Stimulated activated CD8-positive, alpha-beta memory T cell treated with anti-CD3 and anti-CD28 coated beads, Interleukin-7, amount 100 ng/mL, for 4 hours (primary cell): ENCODE data around the gene GALNT18.

Experiments used
- DNase-seq, 2 donors: peaks; one replicate each; pipeline ENCODE4 v3.0.0-alpha.2; 2020; ENCODE audit warnings: low read depth in 2 of 2

Gene GALNT18

GRCh38 chr11:11349106-11349825 is 272.5 kb downstream of the GALNT18 start:
- no peak for DNase-seq

- DNase-seq, result no peak
Observed at GRCh38 chr11:11348303-11348702, 273.5 kb downstream of the GALNT18 start.

DNA sequence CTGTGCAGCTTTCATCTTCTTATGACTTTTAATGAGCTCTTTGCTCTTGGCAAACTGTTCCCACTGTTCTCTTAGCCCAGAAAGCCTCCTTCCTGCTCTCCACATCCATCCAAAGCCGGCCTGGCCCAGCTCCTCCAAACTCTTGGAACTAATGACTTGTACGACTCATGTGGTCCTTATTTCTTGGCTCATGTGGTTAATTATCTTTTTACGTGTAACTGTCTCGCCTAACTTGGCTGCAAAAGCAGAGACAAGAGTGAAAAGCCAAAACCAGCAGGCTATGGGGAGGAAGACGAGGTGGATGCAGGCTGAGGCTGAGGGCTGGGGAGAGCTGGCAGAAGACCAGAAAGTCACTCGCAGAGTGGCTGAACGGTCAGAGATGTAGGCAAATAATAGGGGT is 274.2 kb downstream of the GALNT18 start:
- DNase-seq, result no peak

GRCh38 chr11:11346303-11346702 is 275.5 kb downstream of the GALNT18 start:
- DNase-seq, result no peak

- no peak for DNase-seq
Observed at GRCh38 chr11:11345099-11345498, 276.7 kb downstream of the GALNT18 start.

DNA sequence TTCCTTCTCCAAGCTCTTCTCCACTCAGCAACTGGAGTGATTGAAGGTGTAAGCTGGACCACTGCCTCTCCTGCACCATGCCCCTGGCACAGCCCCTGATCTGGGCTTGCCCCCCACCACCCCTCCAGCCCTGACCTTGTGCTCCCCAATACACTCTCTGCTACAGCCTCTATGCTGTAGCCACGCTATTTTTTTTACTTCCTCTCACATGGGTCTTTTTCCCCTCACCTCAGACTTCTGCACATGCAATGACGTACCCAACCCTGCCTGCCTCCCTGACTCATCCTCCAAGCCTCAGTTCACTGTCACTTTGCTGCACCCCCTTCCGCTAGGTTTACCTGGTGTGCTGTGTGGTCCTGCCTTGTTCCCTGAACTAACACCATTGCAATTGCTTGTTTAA is 277.8 kb downstream of the GALNT18 start:
- no peak for DNase-seq

DNA sequence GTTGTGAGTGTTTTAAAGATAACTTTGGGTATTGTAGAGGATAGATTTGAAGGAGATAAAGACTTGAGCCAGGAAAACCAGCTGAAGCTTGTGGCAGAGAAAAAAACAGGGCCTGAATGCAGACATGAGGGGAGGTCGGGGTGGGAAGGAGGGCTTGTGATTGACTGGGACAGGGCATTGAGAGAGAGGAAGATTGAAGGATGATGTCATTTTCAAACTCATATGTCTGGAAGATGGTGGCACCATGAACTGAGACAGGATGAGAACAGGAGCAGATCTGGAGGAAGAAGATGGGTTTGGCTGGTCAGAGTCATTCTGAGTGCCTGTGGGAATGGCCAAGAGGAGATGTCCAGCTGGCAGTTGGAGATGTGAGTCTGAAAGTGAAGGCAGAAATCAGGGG is 283.5 kb downstream of the GALNT18 start:
- DNase-seq, result no peak

- DNase-seq, result no peak
Observed at GRCh38 chr11:11336664-11337063, 285.1 kb downstream of the GALNT18 start.

DNA sequence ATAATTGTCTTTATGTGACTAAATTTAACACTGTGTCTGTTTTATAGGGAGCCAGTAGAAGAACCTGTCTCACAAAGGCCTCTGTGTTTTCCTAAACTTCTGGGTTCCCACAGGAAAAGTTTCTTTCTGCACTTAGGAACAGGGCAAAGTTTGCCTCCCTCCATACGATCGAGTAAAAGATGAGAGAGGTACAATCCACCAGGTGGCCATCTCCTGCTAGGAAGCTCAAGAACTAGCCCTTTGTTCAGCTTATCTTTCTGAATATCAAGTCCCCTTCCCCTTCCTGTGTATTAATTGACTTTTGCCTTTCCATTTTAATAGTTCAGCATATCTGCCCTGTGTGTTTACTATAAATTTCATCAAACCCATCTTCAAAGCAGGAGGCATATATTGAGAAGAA is 286.8 kb downstream of the GALNT18 start:
- DNase-seq, result no peak

DNA sequence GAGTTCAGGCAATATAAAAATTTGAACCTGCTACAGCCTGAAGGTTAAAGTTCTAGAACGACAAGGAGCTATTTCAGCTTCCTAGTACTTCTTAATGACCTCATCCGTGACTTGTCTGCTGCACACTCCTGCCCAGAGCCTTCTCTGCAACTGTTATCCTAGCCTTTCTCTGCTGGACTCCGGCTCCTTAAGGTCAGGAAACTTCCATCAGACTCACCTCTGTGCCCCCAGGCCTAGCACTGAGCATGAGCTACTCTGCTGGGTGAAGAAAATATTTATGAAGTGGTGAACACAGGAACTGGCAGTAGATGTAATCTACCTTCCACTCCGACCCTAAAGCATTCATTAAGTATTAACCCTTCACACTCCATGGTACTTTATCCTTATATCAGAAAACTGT is 287.2 kb downstream of the GALNT18 start:
- no peak for DNase-seq

DNA sequence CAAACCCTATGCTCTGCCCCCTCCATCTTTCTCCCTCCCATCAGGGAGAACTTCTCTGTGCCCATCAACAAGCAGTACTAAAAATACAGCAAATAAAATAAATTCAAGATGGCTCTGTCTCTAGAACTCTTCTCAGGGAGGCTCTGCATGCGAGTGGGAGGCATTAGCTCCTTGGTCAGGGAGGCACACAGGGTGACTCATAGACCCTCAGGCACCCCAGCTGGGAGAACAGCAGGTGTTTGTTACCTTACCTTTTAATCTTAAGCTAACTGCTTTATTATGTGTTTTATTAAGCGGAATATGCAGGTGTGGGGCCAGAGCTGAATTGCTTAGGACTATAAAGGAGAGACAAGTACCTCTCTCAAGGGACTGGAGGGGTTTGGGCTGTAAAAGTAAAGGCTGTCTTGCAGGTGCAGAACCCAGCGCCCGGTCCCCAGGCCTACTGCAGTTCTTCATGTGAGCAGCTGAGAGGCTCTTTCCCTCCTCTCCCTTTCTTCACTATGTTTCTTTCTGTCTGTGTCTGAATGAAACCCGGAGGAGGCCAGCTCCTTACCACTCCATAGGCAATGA is 289.6 kb downstream of the GALNT18 start:
- DNase-seq, result no peak

- no peak for DNase-seq
Observed at GRCh38 chr11:11329062-11329806, 292.6 kb downstream of the GALNT18 start.

DNA sequence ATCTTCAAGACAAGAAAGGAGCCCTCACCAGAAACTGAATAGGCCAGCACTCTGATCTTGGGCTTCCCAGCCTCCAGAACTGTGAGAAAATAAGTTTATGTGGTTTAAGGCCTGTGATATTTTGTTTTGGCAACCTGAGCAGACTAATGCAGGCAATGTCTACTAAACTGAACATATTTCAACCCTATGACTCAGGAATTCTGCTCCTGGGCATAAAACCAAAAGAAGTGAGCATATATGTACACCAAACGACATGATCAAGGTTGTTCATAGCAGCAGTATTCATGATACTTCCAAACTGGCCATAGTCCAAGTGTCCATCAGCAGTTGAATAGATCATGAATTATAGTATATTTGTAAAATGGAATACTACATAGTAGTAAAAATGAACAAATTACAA is 297.7 kb downstream of the GALNT18 start:
- no peak for DNase-seq

DNA sequence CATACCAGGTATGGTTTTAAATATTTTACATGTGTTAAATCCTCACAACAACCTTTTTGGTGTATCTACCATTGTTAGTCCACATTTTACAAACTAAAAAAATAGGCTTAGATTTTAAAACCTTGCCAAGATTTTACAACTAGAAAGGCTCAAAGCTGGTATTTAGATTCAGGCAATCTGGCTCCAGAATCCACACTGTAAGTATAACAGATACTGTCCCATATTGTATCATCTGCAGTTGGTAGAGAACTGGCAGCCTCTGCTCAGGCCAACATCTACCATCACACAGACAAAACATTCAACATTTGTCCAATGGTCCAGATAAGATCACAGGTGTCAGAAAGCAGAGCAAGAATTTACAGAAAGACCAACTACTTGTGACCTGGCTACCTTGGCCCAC is 299.7 kb downstream of the GALNT18 start:
- DNase-seq, result no peak

DNA sequence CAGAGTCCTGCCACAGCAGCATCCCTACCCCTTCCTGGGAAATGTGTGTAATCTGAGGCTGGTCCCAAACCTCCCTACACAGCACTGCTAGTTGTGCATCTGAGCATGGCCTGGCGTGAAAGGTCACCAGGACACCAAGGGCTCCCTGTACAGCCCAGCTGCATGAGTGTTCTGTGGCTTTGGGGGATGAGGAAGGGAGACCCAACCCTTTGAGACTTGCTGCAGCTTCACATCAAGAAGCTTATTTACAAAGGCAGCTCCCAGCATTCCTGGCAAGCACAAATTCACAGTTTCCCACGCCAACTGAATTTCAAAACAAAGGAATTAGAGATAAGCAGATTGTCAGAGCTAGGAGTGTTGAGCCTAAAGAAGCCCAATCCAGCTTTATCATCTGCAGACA is 301.0 kb downstream of the GALNT18 start:
- no peak for DNase-seq

DNA sequence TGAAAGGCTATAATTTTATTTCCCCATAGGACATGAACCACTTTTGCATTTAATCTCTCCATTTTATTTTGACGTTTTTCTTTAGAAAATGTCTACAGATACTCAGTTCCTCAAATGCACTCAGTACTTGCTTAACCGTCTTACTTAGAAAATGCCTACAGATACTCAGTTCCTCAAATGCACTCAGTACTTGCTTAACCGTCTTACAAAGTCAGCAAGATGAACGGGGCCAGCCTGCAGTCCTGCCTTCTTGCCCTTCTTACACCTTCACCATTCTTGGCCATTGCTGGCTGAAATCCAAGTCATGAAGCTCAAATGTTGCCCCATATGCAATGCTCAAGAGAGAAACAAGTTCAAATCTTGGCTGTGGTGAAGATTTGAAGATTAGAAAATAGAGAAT is 302.8 kb downstream of the GALNT18 start:
- DNase-seq, result no peak

- no peak for DNase-seq
Observed at GRCh38 chr11:11318461-11318860, 303.3 kb downstream of the GALNT18 start.

DNA sequence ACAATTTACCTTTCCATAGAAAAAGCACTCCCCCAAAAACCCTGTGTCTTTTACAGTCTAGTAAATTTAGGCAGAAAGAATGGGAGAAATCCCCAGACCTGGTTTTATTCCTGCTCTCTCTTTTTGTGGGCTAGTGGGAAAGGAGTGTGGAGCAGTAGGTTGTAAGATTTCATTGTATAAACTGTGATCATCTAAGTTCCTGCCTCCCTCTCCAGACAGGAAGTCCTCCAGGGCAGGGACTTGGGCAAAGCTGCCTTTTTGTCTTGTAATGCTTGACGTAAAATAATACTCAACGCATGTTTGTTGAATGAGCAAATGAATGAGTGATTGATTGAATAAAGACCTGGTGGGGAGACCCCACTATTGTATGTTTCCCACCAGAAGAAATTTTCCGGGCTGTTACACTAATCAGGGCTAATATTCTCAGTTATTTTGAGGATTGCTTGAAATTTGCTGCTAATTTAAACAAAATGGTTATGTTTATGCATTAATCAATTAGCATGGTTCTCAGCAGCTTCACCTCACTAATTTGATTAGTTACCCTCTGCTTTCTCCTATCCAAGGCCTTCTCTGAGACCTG is 305.1 kb downstream of the GALNT18 start:
- no peak for DNase-seq

DNA sequence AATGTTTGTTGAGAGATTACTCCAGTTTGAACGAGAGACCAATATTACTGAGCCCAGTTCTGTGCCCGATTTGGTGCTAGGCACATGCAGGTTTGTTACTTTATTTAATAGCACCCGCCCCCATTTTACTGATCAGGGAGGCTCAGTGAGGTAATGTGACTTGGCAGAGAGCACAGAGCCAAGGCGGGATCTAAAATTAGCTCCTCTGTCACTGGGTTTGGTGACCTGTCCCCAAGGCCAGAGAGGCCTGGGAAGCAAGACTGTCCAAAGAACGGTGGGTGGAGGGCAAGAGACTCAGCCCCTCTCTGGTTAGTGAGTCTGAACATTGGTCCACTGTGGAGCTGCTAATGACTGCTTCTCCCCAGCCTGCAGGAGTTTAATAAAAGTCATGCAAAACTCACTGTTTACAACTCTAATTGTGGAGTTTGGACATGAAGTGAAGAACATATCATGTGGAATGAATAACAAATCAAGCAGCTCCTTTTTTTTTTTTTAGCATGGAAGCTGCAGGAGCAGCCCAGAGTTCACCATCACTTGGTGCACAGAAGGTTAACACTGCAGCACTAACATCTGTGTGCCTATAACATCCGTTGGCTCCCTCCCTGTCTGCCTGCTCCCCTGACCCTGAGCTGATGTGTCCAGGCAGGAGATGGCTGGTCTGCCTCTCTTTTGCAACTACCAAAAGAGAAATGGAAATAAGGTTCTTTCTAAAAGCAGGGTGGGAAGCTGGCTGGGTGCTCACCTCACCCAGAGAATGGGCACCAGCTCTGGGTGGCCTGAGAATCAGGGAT is 307.7 kb downstream of the GALNT18 start:
- DNase-seq, result no peak

GRCh38 chr11:11313426-11313825 is 308.4 kb downstream of the GALNT18 start:
- no peak for DNase-seq

DNA sequence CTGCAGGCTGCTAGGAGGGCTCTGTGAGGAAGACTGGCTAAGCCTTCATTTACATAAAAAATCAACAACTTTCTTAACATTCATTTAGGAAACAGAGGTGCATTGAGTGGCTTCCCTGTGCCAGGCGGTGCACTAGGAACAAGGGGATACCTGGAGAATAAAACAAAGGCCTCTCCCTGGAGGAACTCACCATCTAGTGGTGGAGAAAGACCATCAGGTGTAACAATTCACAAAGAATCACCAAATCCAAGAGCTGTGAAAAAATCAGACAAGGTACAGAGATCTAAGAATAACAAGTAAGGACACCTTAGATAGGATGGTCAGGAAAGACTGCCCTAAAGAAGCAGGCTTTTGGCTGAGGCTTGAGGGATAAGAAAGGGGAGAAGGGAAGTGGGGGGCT is 309.1 kb downstream of the GALNT18 start:
- no peak for DNase-seq

DNA sequence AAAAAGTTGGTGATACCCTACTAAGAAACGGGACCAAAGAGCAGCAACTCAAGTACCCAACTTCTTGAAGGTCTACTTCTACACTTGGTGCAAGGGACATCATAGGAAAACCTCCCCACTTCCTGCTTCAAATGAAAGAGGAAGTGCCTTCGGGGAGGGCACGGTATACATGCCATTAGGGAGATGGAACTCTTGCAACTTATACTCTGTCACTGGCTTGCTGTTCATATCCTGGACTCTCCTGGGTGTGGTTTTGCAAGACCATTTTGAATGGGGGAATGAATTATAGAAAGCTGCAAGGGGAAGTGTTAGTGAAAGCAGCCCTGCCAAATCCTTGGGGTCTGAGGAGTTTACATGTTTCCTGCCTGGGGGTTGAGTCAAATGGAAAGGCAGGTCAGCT is 310.6 kb downstream of the GALNT18 start:
- DNase-seq, result no peak
